Activated CD4-positive, alpha-beta T cell treated with anti-CD3 and anti-CD28 coated beads, Interleukin-2, amount 10 ng/mL, durations not matched to agents 7 days and 5 days (primary cell): ENCODE results near the gene WWTR1. TPM values are rescaled to one million over a fixed set of nuclear protein-coding genes. Genes with fewer than 3 reads are reported as not detected.

Experiments
- CTCF ChIA-PET: fragments of 350-600 bp; sonication (Branson Sonifier 250); formaldehyde crosslinking; loops from one replicate; lab custom pipeline; 2021; ENCODE audit warnings: antibody characterized with exemption; lab: Charles Lee
- POLR2A ChIA-PET: fragments of 350-600 bp; sonication (Branson Sonifier 250); formaldehyde crosslinking; loops from one replicate; lab custom pipeline; 2021; ENCODE audit warnings: antibody characterized with exemption; lab: Charles Lee
- DNase-seq: peaks from one replicate; pipeline ENCODE4 v3.0.0-alpha.2; 2020
- H3K27ac Mint-ChIP-seq: one replicate; pipeline ENCODE4 v1.8.0; 2021; ENCODE audit warnings: mild to moderate bottlenecking, moderate library complexity, mixed read lengths
- H3K27me3 Mint-ChIP-seq: one replicate; pipeline ENCODE4 v1.8.0; 2021; ENCODE audit warnings: mixed read lengths
- H3K36me3 Mint-ChIP-seq: one replicate; pipeline ENCODE4 v1.8.0; 2021; ENCODE audit warnings: low read depth, mixed read lengths
- H3K4me1 Mint-ChIP-seq: one replicate; pipeline ENCODE4 v1.8.0; 2021; ENCODE audit warnings: mixed read lengths
- H3K4me3 Mint-ChIP-seq: one replicate; pipeline ENCODE4 v1.8.0; 2021; ENCODE audit warnings: mild to moderate bottlenecking, moderate library complexity, mixed read lengths
- H3K9me3 Mint-ChIP-seq: one replicate; pipeline ENCODE4 v1.8.0; 2021; ENCODE audit warnings: mixed read lengths
- total RNA-seq, 2 experiments: library from RNA; stranded (reverse); gene quantifications; one replicate each; pipeline ENCODE4 v1.2.3, GENCODE V29; 2021

Gene WWTR1
- total RNA-seq, 2 experiments from 2014 or later, result 0.27 to 0.77 TPM

GRCh38 chr3:149501524-149501923 lies 156.3 kb downstream of the WWTR1 start:
- H3K4me1 Mint-ChIP-seq, result no peaks in the 10 kb centered on the region
- ChIA-PET CTCF (no interaction called here), POLR2A (no interaction called here)
- H3K27ac Mint-ChIP-seq, result no peak overlapping the region
- no peaks in the 10 kb centered on the region for H3K9me3 Mint-ChIP-seq
- H3K27me3 Mint-ChIP-seq, result peaks cover 22% of the 10 kb centered on the region
- no peak for DNase-seq
- no peaks in the 10 kb centered on the region for H3K36me3 Mint-ChIP-seq
- H3K4me3 Mint-ChIP-seq, result no peak overlapping the region

DNA sequence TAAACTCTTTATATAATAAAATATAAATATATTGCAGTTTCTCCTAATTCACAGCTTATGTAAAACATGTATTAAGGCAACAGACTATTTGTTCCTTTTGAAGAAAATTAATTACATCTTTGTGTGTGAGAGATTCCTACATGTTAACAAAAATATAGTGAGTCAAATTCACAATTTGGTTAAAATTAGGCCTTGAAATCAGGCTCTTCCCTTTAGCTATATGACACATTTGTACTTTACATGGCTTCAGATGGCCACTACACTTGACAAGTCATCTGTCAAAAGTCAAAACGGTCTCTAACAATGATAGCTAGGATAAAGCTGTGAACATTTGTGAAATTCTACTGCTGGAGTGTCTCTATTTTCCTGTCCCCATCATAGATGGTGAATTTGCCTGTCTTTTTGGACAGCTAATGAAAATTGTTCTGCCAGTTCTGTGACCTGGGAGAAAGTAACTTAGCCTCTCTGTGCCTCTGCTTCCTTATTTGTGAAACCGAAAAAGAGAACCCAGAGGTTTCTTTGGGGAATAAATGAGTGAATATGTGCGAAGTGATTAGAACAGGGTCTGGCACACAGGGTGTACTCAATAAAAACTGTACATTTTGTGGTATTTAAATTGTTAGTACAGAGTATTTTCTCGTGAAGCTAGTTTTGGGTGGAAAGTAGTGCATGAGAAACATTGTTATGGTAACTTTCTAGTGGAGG lies 159.7 kb downstream of the WWTR1 start:
- DNase-seq, result no peak
- no peak overlapping the region for H3K27ac Mint-ChIP-seq
- H3K9me3 Mint-ChIP-seq, result no peaks in the 10 kb centered on the region
- H3K4me3 Mint-ChIP-seq, result no peak overlapping the region
- ChIA-PET POLR2A (no interaction called here), CTCF (interaction anchor here (0.6 to 1.6 kb wide), 4 partner anchors 9 to 451 kb away, joined by 3 to 5 read pairs (median 4); no protein-coding TSS in a partner anchor)
- no peaks in the 10 kb centered on the region for H3K36me3 Mint-ChIP-seq
- peaks cover 15% of the 10 kb centered on the region for H3K27me3 Mint-ChIP-seq
- H3K4me1 Mint-ChIP-seq, result no peaks in the 10 kb centered on the region

GRCh38 chr3:149496891-149497290 lies 160.9 kb downstream of the WWTR1 start:
- CTCF ChIA-PET, result interaction anchor here (0.6 kb wide), 1 partner anchor 112 kb away, joined by 4 read pairs; no protein-coding TSS in a partner anchor
- DNase-seq, result no peak
- no peaks in the 10 kb centered on the region for H3K9me3 Mint-ChIP-seq
- H3K4me3 Mint-ChIP-seq, result no peak overlapping the region
- no peak overlapping the region for H3K27ac Mint-ChIP-seq
- peaks cover 15% of the 10 kb centered on the region for H3K27me3 Mint-ChIP-seq
- no peaks in the 10 kb centered on the region for H3K4me1 Mint-ChIP-seq
- POLR2A ChIA-PET, result no interaction called here
- H3K36me3 Mint-ChIP-seq, result no peaks in the 10 kb centered on the region

GRCh38 chr3:149495581-149496125 lies 162.2 kb downstream of the WWTR1 start:
- no peaks in the 10 kb centered on the region for H3K4me1 Mint-ChIP-seq
- no peaks in the 10 kb centered on the region for H3K36me3 Mint-ChIP-seq
- no peak overlapping the region for H3K4me3 Mint-ChIP-seq
- peaks cover 14% of the 10 kb centered on the region for H3K27me3 Mint-ChIP-seq
- H3K27ac Mint-ChIP-seq, result no peak overlapping the region
- CTCF ChIA-PET, result no interaction called here
- no peaks in the 10 kb centered on the region for H3K9me3 Mint-ChIP-seq
- DNase-seq, result no peak
- POLR2A ChIA-PET, result no interaction called here

DNA sequence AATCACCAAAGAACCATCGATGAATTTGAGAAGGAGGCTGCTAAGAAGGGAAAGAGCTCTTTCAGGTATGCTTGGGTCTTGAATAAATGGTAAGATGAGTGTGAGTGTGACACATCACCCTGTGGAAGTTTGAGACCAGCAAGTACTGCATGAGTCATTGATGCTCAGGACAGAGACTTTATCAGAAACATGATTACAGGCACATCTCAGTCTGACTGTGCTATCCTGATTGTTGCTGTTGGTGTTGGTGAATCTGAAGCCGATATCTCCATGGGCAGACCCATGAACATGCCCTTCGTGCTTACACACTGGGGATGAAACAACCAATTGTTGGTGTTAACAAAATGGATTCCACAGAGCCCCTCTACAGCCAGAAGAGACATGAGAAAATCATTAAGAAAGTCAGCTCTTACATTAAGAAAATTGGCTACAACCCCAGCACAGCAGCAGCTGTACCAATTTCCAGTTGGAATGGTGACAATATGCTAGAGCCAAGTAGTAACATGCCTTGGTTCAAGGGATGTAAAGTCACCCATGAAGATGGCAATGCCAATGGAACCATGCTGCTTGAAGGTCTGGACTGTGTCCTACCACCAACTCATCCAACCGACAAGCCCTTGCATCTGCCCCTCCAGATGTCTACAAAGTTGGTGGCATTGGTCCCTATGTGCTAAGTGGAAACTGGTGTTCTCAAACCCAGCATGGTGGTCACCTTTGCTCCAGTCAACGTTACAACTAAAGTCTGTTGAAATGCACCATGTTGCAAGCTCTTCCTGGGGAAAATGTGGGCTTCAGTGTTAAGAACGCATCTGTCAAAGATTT lies 162.9 kb downstream of the WWTR1 start:
- no peaks in the 10 kb centered on the region for H3K4me1 Mint-ChIP-seq
- no peak overlapping the region for H3K27ac Mint-ChIP-seq
- ChIA-PET POLR2A (no interaction called here), CTCF (interaction anchor here (1.8 kb wide), 1 partner anchor 74 kb away, joined by 3 read pairs; no protein-coding TSS in a partner anchor)
- peaks cover 21% of the 10 kb centered on the region for H3K27me3 Mint-ChIP-seq
- H3K9me3 Mint-ChIP-seq, result no peaks in the 10 kb centered on the region
- DNase-seq, result no peak
- H3K4me3 Mint-ChIP-seq, result no peak overlapping the region
- no peaks in the 10 kb centered on the region for H3K36me3 Mint-ChIP-seq

DNA sequence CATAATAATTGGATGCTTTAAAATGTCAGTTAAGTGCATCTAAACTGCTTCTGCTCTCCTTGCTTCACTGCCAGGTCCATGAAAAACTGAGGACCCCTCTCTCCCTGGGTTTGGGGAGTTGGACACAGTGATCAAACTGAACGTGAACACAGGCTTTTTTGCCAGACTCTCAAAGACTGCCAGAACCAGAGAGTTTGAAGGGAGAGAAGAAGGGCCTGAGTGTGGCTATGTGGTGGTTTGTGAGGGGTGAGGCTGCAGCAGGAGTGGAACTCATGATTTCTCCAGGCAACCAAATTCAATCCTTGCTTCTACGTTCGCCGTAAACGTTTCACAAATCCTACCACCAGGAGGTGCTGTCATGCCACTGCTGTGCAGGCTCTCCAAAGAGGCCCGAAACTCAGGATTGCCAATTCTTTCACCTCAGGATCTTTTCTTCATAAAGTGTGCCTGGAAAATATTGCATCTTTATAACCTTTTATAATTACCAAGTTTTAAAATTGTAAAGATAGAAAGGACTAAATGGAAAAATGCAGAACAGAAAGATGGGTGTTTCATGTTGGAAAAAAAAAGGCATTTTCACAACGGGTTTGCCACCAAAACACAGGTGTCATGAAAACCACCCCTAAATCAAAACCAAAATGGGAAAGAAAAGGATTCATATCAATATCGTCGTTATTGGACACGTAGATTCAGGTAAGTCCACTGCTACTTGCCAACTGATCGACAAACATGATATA lies 163.6 kb downstream of the WWTR1 start:
- ChIA-PET CTCF (interaction anchor here (0.8 to 1.8 kb wide), 2 partner anchors 29 to 75 kb away, joined by 3 to 4 read pairs; no protein-coding TSS in a partner anchor), POLR2A (no interaction called here)
- no peak overlapping the region for H3K4me3 Mint-ChIP-seq
- peaks cover 25% of the 10 kb centered on the region for H3K27me3 Mint-ChIP-seq
- no peak overlapping the region for H3K27ac Mint-ChIP-seq
- no peaks in the 10 kb centered on the region for H3K4me1 Mint-ChIP-seq
- H3K9me3 Mint-ChIP-seq, result no peaks in the 10 kb centered on the region
- no peaks in the 10 kb centered on the region for H3K36me3 Mint-ChIP-seq
- peak; percentile 47 for DNase-seq

DNA sequence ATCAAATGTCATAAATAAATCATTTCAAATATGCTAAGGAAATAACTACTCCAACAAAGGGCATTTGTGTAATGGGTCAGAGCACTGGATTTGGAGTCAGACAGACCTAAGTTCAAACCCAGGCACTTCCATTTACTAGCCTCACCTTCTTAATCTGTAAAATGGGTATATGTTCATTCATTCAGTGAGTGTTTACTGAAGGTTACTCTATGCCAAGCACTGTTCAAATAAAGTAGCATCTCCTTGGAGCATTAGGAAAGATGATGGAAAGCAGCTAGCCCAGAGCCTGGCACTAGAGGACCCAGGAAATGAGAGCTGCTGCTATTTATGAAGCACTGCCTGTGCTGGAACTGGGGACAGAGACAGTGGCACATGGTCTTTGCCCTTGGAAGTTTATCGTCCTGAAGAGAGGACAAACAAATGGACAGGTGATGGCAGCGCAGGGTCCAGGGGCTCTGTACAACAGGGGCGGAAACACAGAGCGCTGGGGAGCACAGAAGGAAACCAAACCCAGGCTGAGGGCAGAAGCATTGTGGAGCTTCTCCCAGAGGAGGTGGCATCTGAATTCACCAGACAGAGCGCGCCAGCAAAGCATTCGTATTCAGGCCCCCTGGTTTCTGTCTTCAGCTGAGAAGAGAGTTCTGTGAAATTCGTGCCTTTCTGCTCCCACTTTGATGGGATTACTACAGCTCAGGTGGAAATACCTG lies 164.4 kb downstream of the WWTR1 start:
- H3K27ac Mint-ChIP-seq, result no peak overlapping the region
- ChIA-PET POLR2A (no interaction called here), CTCF (interaction anchor here (0.8 to 1.8 kb wide), 3 partner anchors 30 to 278 kb away, joined by 3 to 4 read pairs (median 3); no protein-coding TSS in a partner anchor)
- no peaks in the 10 kb centered on the region for H3K9me3 Mint-ChIP-seq
- H3K36me3 Mint-ChIP-seq, result no peaks in the 10 kb centered on the region
- H3K4me1 Mint-ChIP-seq, result no peaks in the 10 kb centered on the region
- H3K27me3 Mint-ChIP-seq, result peaks cover 23% of the 10 kb centered on the region
- no peak overlapping the region for H3K4me3 Mint-ChIP-seq
- DNase-seq, result no peak

GRCh38 chr3:149490260-149490971 lies 167.4 kb downstream of the WWTR1 start:
- Mint-ChIP-seq H3K27ac (no peak overlapping the region), H3K4me3 (no peak overlapping the region), H3K4me1 (no peaks in the 10 kb centered on the region), H3K27me3 (peaks cover 20% of the 10 kb centered on the region), H3K36me3 (no peaks in the 10 kb centered on the region), H3K9me3 (no peaks in the 10 kb centered on the region)
- DNase-seq, result no peak
- ChIA-PET CTCF (interaction anchor here (0.7 kb wide), 1 partner anchor 780 kb away, joined by 4 read pairs; no protein-coding TSS in a partner anchor), POLR2A (no interaction called here)

DNA sequence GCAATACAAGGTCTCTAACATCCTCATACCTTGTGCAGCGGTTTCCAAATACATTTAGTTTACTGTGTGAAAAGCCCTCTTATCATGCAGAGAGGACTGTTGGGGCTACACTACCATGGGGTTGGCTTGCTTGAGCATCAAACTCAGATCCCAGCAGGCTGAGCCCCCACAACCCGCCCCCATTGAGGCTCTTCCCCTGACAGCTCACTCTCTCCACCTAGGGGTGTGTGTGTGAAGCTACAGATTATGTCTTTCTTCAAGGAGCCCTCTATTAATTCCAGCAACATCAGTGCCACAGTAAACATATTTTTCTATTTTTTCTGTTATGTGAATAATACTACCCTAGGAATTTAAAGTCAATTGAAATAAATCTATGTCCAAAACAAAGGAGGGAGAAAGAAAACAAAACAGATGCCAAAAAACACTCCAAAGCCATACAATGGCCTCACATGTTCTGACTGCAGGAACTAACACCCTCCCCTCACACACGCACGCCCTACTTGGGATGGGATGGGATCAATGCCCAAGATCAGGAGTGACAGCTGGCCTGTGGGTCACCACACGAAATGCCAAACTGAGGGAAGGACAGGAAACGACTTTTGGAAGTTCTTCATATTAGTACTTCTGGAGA lies 168.7 kb downstream of the WWTR1 start:
- ChIA-PET CTCF (interaction anchor here (0.6 to 1.5 kb wide), 3 partner anchors 9 to 247 kb away, joined by 3 to 5 read pairs (median 4); no protein-coding TSS in a partner anchor), POLR2A (no interaction called here)
- H3K4me3 Mint-ChIP-seq, result no peak overlapping the region

GRCh38 chr3:149487598-149488197 lies 170.1 kb downstream of the WWTR1 start:
- H3K4me3 Mint-ChIP-seq, result no peak overlapping the region
- ChIA-PET POLR2A (interaction anchor here (0.6 kb wide), 1 partner anchor 8 kb away, joined by 10 read pairs; no protein-coding TSS in a partner anchor), CTCF (interaction anchor here (1.5 kb wide), 1 partner anchor 22 kb away, joined by 4 read pairs; no protein-coding TSS in a partner anchor)
- no peak overlapping the region for H3K27ac Mint-ChIP-seq
- H3K4me1 Mint-ChIP-seq, result no peaks in the 10 kb centered on the region
- H3K9me3 Mint-ChIP-seq, result no peaks in the 10 kb centered on the region
- no peaks in the 10 kb centered on the region for H3K36me3 Mint-ChIP-seq
- peaks cover 23% of the 10 kb centered on the region for H3K27me3 Mint-ChIP-seq
- DNase-seq, result peak; percentile 36

More for the DNA sequence above, 168.7 kb downstream of the WWTR1 start:
- no peak overlapping the region for H3K27ac Mint-ChIP-seq
- no peak for DNase-seq
- H3K36me3 Mint-ChIP-seq, result no peaks in the 10 kb centered on the region
- peaks cover 20% of the 10 kb centered on the region for H3K27me3 Mint-ChIP-seq
- H3K9me3 Mint-ChIP-seq, result no peaks in the 10 kb centered on the region
- H3K4me1 Mint-ChIP-seq, result no peaks in the 10 kb centered on the region

- H3K4me1 Mint-ChIP-seq, result no peaks in the 10 kb centered on the region
- peaks cover 19% of the 10 kb centered on the region for H3K27me3 Mint-ChIP-seq
- H3K27ac Mint-ChIP-seq, result no peak overlapping the region
- no peak overlapping the region for H3K4me3 Mint-ChIP-seq
- no peaks in the 10 kb centered on the region for H3K36me3 Mint-ChIP-seq
- no peaks in the 10 kb centered on the region for H3K9me3 Mint-ChIP-seq
- DNase-seq, result no peak
- CTCF ChIA-PET, result no interaction called here
- POLR2A ChIA-PET, result no interaction called here
These were observed 171.1 kb downstream of the WWTR1 start for GRCh38 chr3:149486726-149487125.
